HG03060 (cell line): ENCODE data around the gene SCAMP2.
"Not testable (repeated sequence)": the region's sequence is repeated elsewhere in the genome, so short reads cannot be mapped to it uniquely, and the experiment has no call there.

Source experiments
- ATAC-seq: cut with Tn5 transposase; IDR thresholded peaks from one replicate; pipeline ENCODE4 v1.9.1; 2021; ENCODE audit warnings: low read depth, moderate number of reproducible peaks; ENCODE audit not compliant: unreplicated experiment

Gene SCAMP2

DNA sequence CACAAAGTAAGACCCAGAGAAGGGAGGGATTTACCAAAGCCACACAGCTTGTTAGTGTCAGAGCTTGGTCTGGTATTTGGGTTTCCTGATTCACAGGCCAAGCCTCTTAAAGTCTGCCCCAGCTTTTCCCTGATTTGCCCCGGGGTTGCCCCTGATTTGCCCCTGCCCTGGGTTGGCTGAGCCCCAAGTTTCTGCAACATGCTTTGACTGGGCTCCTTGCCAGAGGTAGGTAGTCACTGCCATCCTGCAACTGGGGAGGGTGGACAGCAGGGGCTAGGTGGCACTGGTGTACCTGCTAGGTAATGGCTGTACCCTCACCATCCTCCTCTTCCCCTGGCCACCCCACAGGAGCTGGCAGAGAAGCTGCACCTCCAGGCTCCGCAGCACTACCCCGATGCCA is 19.1 kb upstream of the SCAMP2 start:
- ATAC-seq = no peak

DNA sequence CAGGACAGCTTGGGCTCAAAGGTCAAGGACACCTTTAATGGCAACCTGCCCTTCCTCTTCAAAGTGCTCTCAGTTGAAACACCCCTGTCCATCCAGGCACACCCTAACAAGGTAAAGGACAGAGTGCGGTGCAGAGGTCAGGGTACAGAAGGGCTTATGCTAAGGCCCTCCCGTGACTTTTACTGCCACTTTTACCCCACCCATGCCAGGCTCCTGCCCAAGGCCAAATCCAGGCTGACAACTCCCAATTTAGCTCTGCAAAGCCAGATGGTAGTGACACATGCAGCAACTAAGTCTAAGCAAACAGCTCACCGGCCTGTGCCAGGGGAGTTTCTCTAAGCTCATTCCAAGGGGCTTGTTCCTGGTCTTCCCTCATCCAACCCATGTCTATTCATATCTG is 18.3 kb upstream of the SCAMP2 start:
- ATAC-seq = no peak

DNA sequence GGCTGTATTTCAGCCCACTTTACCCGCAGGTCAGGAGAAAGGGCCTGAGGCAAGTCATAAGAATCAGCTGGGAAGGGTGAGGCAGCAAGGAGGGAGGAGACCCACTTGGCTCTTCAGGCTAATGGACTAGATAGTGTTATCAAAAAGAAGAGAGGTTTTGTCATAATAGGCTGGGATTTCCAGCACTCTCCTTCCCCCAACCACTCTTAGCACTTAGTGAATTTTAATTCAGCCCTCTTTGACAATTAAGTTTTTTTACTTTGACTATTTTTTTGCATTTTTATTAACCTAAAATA is 17.4 kb upstream of the SCAMP2 start:
- ATAC-seq = no peak

DNA sequence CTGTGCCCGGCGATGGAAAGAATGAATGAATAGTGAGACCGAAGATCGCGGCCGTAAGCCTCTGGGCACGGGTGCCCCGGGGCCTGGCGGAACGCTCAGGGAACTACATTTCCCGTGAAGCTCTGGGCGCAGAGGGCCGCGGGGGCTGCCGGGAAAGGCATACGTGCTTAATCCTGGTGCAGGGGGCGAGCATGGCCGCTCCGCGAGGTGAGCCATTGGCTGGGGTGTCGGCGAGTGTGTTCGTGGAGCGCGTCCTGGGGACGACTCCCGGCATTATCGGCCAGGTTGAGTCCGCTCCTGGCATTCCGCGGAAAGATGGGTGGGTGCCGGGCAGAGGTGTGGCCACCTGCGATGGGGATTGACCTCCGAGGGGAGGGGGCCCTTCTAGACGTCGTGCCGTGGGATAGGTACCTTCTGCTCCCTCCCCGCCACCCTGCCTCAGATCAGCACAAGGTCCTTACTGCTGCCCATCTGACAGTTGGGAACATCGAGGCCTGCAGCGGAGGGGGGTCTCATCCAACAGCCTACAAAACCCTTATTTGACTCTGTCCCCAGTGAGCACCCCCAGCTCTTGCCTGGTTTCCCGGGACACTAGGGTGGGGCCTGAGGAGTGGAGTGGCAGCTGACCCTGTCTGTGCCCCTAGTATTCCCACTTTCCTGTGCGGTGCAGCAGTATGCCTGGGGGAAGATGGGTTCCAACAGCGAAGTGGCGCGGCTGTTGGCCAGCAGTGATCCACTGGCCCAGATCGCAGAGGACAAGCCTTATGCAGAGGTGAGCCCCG is 16.9 kb upstream of the SCAMP2 start, which contains the start of gene MPI:
Gene MPI (plus strand): TSS at position 160 of the 782 bp plus-strand sequence. CDS start 32 bp downstream, at position 192.
- no peak for ATAC-seq

GRCh38 chr15:74889390-74889882 is 16.3 kb upstream of the SCAMP2 start:
- no peak for ATAC-seq

DNA sequence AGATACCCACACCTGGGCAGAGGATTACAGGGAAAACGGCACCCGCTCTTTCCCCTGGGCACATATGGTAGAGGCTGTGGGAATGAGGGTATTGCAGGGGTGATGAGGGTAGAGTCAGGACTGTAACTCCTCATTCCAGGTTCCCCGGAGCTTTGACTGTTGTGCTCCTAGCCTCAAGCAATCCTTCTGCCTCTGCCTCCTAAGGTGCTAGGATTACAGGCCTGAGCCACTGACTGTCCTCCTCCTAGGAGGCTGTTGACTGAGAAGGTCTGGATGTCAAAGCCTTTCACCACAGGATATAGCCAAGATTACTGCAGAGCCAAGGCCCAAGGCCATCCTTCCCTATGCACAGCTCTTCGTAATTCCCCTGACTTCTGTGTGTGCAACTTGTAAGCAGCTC is 15.6 kb upstream of the SCAMP2 start:
- no peak for ATAC-seq

DNA sequence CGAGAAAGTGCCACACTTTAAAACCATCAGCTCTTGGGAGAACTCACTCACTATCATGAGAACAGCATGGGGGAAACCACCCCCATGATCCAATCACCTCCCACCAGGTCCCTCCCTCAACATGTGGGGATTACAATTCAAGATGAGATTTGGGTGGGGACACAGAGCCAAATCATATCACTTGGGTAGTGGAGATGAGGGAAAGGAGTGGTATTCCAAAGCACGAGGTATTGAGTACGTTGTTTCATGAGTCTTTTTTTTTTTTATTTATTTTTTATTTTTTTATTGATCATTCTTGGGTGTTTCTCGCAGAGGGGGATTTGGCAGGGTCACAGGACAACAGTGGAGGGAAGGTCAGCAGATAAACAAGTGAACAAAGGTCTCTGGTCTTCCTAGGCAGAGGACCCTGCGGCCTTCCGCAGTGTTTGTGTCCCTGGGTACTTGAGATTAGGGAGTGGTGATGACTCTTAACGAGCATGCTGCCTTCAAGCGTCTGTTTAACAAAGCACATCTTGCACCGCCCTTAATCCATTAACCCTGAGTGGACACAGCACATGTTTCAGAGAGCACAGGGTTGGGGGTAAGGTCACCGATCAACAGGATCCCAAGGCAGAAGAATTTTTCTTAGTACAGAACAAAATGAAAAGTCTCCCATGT is 14.5 kb upstream of the SCAMP2 start:
- ATAC-seq = not testable (repeated sequence)

DNA sequence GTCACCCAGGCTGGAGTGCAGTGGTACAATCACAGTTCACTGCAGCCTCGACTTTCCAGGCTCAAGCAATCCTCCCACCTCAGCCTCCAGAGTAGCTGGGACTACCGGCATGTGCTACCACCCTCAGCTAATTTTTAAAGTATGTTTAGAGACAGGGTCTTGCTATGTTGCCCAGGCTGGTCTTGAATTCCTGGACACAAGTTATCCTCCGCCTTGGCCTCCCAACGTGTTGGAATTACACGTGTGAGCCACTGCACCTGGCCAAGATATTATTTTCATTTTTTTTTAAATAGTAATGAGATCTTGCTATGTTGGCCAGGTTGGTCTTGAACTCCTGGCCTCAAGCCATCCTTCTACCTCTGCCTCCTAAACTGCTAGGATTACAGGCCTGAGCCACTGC is 12.3 kb upstream of the SCAMP2 start:
- no peak for ATAC-seq

- no peak for ATAC-seq
Observed at GRCh38 chr15:74884428-74885223, 11.5 kb upstream of the SCAMP2 start.

DNA sequence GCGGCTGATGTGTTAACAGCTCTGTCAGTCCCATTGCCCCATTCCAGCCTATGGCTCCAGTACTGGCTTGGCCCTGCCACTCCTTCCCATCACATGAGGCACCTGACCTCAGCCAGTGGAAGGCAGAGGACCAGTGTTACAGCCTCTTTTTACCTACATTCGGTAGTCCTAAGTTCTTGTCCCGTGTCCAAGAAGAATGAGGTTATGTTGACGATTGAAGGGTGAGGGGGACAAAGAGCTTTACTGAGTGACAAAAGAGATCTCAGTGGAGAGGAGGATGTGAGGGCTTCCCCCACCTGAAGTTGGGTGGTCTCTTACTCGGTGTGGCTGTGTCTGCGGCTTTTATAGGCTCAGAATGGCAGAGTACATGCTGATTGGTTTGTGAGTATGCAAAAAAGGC is 9.4 kb upstream of the SCAMP2 start:
- ATAC-seq = no peak

DNA sequence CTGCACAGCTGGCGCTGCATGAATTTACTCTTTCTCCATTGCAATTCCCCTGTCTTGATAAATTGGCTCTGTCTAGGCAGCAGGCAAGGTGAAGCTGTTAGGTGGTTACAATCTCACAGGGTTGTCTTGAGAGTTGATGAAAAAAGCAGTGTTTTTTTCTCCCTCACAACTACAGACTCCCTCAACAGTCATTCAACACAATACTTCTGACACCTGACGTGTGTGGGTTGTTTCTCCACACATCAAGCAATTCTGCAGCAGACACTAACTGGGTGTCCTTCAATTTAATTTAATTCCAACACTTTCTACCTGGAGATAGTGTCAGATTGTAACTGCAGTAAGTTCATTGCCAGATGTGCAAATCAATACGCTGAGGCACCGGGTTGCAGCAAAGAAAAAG is 5.1 kb upstream of the SCAMP2 start:
- no peak for ATAC-seq

- ATAC-seq = no peak
Observed at GRCh38 chr15:74873756-74874424, 725 bp upstream of the SCAMP2 start.

DNA sequence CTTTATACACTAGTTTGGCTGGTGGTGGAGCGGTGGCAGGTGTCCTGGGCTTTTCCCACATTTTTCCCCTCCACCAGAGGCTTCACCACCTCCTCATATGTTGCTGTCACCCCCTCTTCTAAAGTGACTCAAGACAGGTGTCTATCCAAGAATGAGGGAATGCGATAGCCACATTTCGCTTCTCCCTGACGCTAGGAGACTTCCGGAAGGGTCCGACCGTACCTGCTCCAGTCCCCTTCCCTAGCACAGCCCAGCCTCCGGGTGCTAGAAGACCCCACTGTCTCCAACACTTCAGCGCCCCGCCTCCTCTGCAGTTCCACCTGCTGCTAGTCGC is 496 bp downstream of the SCAMP2 start:
- ATAC-seq = no peak

- no peak for ATAC-seq
Observed at GRCh38 chr15:74870436-74871215, 2.5 kb downstream of the SCAMP2 start.

- ATAC-seq = no peak
Observed at GRCh38 chr15:74869726-74870407, 3.3 kb downstream of the SCAMP2 start.

DNA sequence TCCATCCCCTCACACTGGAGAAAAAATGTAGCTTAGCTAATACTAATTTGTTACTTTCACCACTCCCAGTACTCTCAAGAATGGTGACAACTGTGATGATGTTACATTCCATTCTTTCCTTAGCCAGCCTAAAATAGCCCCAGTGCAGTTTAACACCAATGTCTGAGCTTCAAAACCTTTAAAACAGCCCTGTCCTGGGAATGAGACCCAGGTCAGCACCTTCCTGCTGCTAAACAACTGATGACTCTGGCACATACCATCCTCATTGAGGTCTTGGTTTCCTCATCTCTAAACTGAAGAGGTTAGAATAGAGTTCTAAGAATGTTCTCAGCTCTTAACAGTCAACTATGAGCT is 3.8 kb downstream of the SCAMP2 start:
- no peak for ATAC-seq

GRCh38 chr15:74868059-74868458 is 5.1 kb downstream of the SCAMP2 start:
- ATAC-seq = no peak

DNA sequence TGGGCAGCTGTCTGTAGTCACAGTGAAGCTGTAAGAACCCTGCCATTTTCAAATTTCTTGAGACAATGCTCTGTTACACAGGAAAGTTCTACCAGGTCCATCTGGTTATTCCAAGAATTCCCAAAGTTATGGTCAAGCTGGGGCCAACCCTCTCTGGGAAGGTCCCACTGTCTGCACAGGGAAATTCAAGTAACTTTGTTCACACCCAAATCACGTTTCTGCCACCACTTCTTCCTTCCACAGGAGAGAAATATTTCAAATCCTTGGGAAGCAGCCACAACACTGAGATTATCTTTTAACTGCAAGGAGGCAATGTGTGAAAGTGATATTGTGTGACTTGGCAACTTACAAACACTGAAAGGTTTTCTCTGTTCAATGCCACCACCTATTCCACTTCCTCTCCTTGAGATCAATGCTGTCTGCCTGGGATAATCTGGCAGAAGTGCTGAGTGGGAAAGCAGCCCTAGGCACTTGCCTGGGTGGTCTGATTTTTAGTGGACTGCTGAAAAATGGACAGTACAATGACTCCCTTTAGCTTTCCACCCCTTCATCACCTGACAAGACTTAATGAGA is 5.6 kb downstream of the SCAMP2 start:
- no peak for ATAC-seq

DNA sequence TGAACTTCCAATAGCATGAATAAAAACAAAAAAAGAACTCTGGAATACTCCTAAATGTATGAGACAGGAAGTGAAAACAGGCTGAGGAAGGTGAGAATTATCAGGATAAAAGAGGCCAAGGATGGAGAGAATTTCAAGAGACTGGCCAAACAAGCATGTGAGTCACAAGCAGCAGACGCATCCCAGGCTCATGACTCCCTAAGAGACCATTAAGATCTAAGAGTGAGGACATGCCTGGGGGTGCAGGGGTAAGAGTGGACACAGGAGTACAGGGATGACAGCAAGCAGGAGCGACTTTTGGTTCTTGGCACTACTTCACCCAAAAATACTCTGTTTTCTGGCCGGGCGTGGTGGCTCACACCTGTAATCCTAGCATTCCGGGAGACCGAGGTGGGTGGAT is 7.1 kb downstream of the SCAMP2 start:
- no peak for ATAC-seq
